Testis (tissue), 3 donors: ENCODE measurements around the gene TTC28. TPM values are rescaled to one million over a fixed set of nuclear protein-coding genes. Genes with fewer than 3 reads are reported as not detected.

Source experiments
- DNase-seq: peaks from one replicate; pipeline ENCODE4 v3.0.0-alpha.2; 2019
- H3K27ac ChIP-seq, 2 donors: fragments of 200-600 bp; sonication (generic); one replicate each; pipeline ENCODE4 v1.5.1; 2019
- H3K27me3 ChIP-seq: fragments of 200-600 bp; sonication (generic); one replicate; pipeline ENCODE4 v1.5.1; 2019
- H3K36me3 ChIP-seq: fragments of 200-600 bp; sonication (generic); one replicate; pipeline ENCODE4 v1.5.1; 2017; ENCODE audit warnings: low read depth; ENCODE audit errors: missing control alignments
- H3K4me1 ChIP-seq: fragments of 200-600 bp; sonication (generic); one replicate; pipeline ENCODE4 v1.5.1; 2019
- H3K4me3 ChIP-seq, 2 donors: fragments of 200-600 bp; sonication (generic); one replicate each; pipeline ENCODE4 v1.5.1; 2017 to 2019
- H3K9me3 ChIP-seq: fragments of 200-600 bp; sonication (generic); one replicate; pipeline ENCODE4 v1.5.1; 2017
- POLR2A ChIP-seq: fragments of 450-650 bp; IDR thresholded peaks from one replicate; pipeline ENCODE4 v1.6.1; 2017; ENCODE audit warnings: antibody characterized with exemption, mild to moderate bottlenecking, moderate library complexity
- WGBS, 2 donors: methylation state at CpG; one replicate each; pipeline ENCODE4 v1.1.5; 2018; 5-methylcytosine and 5-hydroxymethylcytosine counted together
- intact Hi-C: fragments of 100-400 bp; cut with DNase I; formaldehyde crosslinking; loops from one replicate; pipeline ENCODE4 v1.15.1; 2023; ENCODE audit warnings: low total_unique reads
- polyA plus RNA-seq: library from polyadenylated mRNA; stranded (reverse); fragments of 350-450 nt; fragmentation: Illumina TruSeq; extraction: RNeasy Lipid Tissue Mini Kit (QIAGEN cat#74804); gene quantifications from one replicate; pipeline ENCODE4 v1.2.3, GENCODE V29; 2014; ENCODE audit warnings: low read depth, low replicate concordance; ENCODE audit not compliant: insufficient read depth
- total RNA-seq, 2 donors: library from RNA; depleted of rRNA; stranded (reverse); fragments of >200 nt; gene quantifications; one replicate each; pipeline ENCODE4 v1.2.3, GENCODE V29; 2016
- TF ChIP-seq, protein P1 (sequence below), 3 experiments: fragments of 450-650 bp in 2 of 3; fragments of 200-600 bp in 1 of 3; sonication (generic) in 1 of 3; IDR thresholded peaks; one replicate each; pipeline ENCODE4 v1.5.1; 2016 to 2019; ENCODE audit warnings: antibody characterized with exemption in 3 of 3, mild to moderate bottlenecking in 2 of 3, moderate library complexity in 1 of 3

TTC28 gene
- total and polyA plus RNA-seq, 3 donors from 2014 or later: 29.4 to 121 (median 75.5) TPM

DNA sequence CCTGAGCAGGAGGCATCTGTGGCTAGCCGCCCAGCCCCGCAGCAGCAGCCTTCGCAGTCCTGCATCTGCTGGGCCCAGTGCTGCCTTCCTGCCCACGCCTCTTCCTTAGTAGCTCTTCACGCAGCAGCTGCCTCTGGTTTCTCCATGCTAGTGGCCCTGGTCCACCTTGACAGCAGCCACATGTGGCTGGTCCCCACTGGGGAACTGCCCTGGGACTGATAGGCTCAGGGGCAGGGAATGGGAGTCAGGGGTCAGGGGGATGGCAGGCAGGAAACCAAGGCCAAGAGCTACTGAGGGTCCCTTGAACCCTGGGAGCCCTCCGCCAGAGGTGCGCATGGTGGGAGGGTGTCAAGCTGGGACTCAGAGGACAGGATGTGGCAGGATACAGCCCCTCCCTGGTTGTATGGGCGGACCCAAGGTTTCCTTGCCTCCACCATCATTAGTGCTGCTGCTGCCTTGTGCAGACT lies 661.1 kb downstream of the TTC28 start:
- intact Hi-C loops: no loop called here
- no peak for TF ChIP-seq POLR2A
- TF ChIP-seq, protein P1, sequence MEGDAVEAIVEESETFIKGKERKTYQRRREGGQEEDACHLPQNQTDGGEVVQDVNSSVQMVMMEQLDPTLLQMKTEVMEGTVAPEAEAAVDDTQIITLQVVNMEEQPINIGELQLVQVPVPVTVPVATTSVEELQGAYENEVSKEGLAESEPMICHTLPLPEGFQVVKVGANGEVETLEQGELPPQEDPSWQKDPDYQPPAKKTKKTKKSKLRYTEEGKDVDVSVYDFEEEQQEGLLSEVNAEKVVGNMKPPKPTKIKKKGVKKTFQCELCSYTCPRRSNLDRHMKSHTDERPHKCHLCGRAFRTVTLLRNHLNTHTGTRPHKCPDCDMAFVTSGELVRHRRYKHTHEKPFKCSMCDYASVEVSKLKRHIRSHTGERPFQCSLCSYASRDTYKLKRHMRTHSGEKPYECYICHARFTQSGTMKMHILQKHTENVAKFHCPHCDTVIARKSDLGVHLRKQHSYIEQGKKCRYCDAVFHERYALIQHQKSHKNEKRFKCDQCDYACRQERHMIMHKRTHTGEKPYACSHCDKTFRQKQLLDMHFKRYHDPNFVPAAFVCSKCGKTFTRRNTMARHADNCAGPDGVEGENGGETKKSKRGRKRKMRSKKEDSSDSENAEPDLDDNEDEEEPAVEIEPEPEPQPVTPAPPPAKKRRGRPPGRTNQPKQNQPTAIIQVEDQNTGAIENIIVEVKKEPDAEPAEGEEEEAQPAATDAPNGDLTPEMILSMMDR (IDR thresholded peaks at IDR 0.05): no peak
- no peaks in the 10 kb centered on the region for H3K27me3 ChIP-seq
- peaks cover 10% of the 10 kb centered on the region for H3K4me1 ChIP-seq
- H3K27ac ChIP-seq: no peak overlapping the region
- no peaks in the 10 kb centered on the region for H3K36me3 ChIP-seq
- H3K9me3 ChIP-seq: no peaks in the 10 kb centered on the region
- WGBS, 2 donors: 93 to 100% methylated on average over 2 to 8 of the region's 8 CpGs
- no peak for DNase-seq
- H3K4me3 ChIP-seq: no peak overlapping the region

DNA sequence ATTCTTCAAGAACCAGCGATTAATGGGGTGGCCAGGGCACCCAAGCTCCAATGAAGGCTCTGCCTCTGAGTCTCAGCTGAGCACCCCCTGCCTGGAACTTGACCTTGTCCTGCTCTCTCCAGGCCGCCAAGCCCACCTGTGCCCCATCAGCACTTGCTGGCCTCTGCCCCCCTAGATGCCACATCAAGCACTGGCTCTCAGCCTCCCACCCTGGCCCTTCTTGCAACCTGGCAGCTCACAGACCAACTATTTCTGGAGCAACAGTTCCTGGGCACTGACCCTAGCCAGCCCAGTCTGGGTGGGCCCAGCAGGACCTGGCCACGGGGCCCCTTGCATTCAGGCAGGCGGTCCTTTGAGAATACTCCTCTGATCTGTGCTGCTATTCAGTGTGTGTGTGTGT lies 661.8 kb downstream of the TTC28 start:
- no peak for DNase-seq
- WGBS, 2 donors: 88 to 100% methylated on average over 1 to 4 of the region's 4 CpGs
- intact Hi-C loops: no loop called here

DNA sequence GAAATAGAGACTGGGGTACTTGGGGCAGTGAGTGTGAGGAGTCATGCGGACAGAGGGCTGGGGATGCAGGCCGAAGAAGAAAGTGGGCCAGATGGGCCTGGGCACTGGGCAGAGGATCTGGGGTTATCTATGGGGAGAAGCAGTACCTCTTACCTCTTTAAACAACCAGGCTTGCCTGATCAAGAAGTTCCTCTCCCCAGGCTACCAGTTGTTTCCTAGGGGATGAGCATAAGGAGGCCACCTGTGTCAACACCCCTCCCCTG lies 662.2 kb downstream of the TTC28 start:
- TF ChIP-seq, protein P1 (IDR thresholded peaks at IDR 0.05): no peak
- no peak for TF ChIP-seq POLR2A
- peaks cover 10% of the 10 kb centered on the region for H3K4me1 ChIP-seq
- WGBS, 2 donors: 93 to 97% methylated on average over 2 of the region's 2 CpGs
- no peak for DNase-seq
- H3K4me3 ChIP-seq: no peak overlapping the region
- no peaks in the 10 kb centered on the region for H3K27me3 ChIP-seq
- intact Hi-C loops: no loop called here
- no peaks in the 10 kb centered on the region for H3K9me3 ChIP-seq
- H3K27ac ChIP-seq: no peak overlapping the region
- H3K36me3 ChIP-seq: no peaks in the 10 kb centered on the region

More for the DNA sequence above, 661.8 kb downstream of the TTC28 start:
- H3K9me3 ChIP-seq: no peaks in the 10 kb centered on the region
- peaks cover 10% of the 10 kb centered on the region for H3K4me1 ChIP-seq
- H3K27ac ChIP-seq: no peak overlapping the region
- TF ChIP-seq POLR2A: no peak
- TF ChIP-seq, protein P1 (IDR thresholded peaks at IDR 0.05): no peak
- no peak overlapping the region for H3K4me3 ChIP-seq
- H3K27me3 ChIP-seq: no peaks in the 10 kb centered on the region
- no peaks in the 10 kb centered on the region for H3K36me3 ChIP-seq

DNA sequence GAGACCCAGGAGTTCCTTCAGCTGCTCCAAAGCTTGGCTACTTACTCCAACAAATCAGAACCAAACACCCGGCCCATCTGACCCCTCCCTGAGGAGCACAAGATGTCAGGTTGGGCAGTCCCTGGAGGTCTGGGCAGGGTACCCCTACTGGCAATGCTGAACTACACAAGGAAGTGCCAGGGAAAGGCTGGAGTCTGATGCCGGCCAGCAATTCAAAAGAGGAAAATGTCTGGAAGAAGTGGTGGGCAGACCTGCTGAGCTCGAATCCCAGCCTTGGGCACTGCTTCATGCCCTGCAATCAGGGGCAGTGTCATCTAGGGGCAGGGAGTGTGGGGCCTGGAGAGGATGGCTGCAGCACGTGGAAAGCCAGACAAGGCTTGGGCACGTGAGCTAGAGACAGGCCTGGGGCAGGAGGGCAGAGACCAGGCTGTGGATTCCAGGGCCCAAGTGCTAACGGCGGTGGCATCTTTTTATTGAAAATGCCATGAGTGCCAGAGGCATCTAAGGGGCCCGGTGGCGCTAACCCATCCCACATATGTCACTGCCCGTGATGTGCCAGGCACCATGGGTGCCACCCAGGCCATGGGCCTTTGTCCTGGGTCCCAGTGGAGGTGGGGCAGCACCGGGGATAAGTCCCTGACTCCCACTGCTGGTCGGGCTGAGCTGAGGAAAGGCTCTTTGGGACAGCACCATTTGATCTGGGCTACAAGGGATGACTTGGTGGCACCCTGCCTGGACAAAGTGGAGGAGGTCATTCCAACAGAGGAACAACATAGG lies 662.7 kb downstream of the TTC28 start:
- no peak for DNase-seq

More for the DNA sequence above, 662.7 kb downstream of the TTC28 start:
- intact Hi-C loops: no loop called here
- 88 to 89% methylated on average over 8 to 12 of the region's 12 CpGs for WGBS, 2 donors
- Histone ChIP-seq H3K4me3 (no peak overlapping the region), H3K27me3 (no peaks in the 10 kb centered on the region), H3K9me3 (no peaks in the 10 kb centered on the region), H3K36me3 (no peaks in the 10 kb centered on the region), H3K27ac (no peak overlapping the region), H3K4me1 (peaks cover 10% of the 10 kb centered on the region)
- TF ChIP-seq POLR2A: no peak
- TF ChIP-seq, protein P1 (IDR thresholded peaks at IDR 0.05): no peak
